H1 (cell line): Measurements from ENCODE around the gene ZSCAN4. TPM values are rescaled to one million over a fixed set of nuclear protein-coding genes. Genes with fewer than 3 reads are reported as not detected.

Experiments used
- CTCF ChIA-PET: fragments of 300-600 bp; sonication (Branson Sonifier 250); formaldehyde crosslinking; loops from one replicate; lab custom pipeline; 2021; ENCODE audit not compliant: partially characterized antibody; lab: Charles Lee
- POLR2A ChIA-PET: fragments of 300-600 bp; sonication (Branson Sonifier 250); formaldehyde crosslinking; loops from one replicate; lab custom pipeline; 2021; ENCODE audit warnings: inconsistent platforms; ENCODE audit not compliant: partially characterized antibody; lab: Charles Lee
- DNase-seq, 2 experiments: peaks; one replicate each; pipeline versions ENCODE4 v3.0.0 to v3.0.0-alpha.2; 2010 to 2022; ENCODE audit warnings: low spot score in 2 of 2, low read depth in 1 of 2, mixed read lengths in 1 of 2
- FAIRE-seq: peaks from 2 replicates; lab custom pipeline; 2011; peaks lifted over from hg19 to GRCh38; lab: Jason Lieb, UNC
- H2AFZ ChIP-seq: 2 replicates; pipeline ENCODE4 v1.8.1; 2012; ENCODE audit warnings: low read length, inconsistent platforms
- H2AK5ac ChIP-seq: 2 replicates; pipeline ENCODE4 v1.6.1; 2013; ENCODE audit warnings: low read depth, low read length
- H2BK120ac ChIP-seq: replicated peaks from 2 replicates; pipeline ENCODE3; 2013; ENCODE audit warnings: low read depth, low read length, inconsistent platforms
- H2BK12ac ChIP-seq: 2 replicates; pipeline ENCODE4 v1.6.1; 2013; ENCODE audit warnings: low read depth, low read length
- H2BK15ac ChIP-seq: 2 replicates; pipeline ENCODE4 v1.6.1; 2013; ENCODE audit warnings: low read length
- H2BK20ac ChIP-seq: 2 replicates; pipeline ENCODE4 v1.6.1; 2013; ENCODE audit warnings: low read length
- H2BK5ac ChIP-seq: 2 replicates; pipeline ENCODE4 v1.6.1; 2013; ENCODE audit warnings: low read depth, low read length
- H3K14ac ChIP-seq: 2 replicates; pipeline ENCODE4 v1.6.1; 2013; ENCODE audit warnings: inconsistent platforms; ENCODE audit not compliant: insufficient read length
- H3K18ac ChIP-seq: 2 replicates; pipeline ENCODE4 v1.6.1; 2013; ENCODE audit warnings: low read length; ENCODE audit errors: extremely low read depth
- H3K23ac ChIP-seq: 2 replicates; pipeline ENCODE4 v1.6.1; 2013; ENCODE audit warnings: inconsistent platforms; ENCODE audit not compliant: insufficient read length
- H3K23me2 ChIP-seq: 2 replicates; pipeline ENCODE4 v1.6.1; 2013; ENCODE audit warnings: low read depth, low read length
- H3K27ac ChIP-seq: 2 replicates; pipeline ENCODE4 v1.6.1; 2011; ENCODE audit warnings: low read depth, low read length, inconsistent platforms
- H3K27me3 ChIP-seq, 4 experiments: replicated peaks in 1 of 4; 1 replicate in 1 of 4; 2 replicates in 3 of 4; pipeline versions ENCODE4 v1.6.1 to v1.8.1; 2011 to 2013; ENCODE audit warnings: low read length in 3 of 4, mild to moderate bottlenecking in 3 of 4, inconsistent platforms in 2 of 4, mixed read lengths in 2 of 4, moderate library complexity in 1 of 4; ENCODE audit not compliant: control insufficient read depth in 3 of 4, insufficient read depth in 3 of 4; ENCODE audit errors: extremely low read depth in 1 of 4
- H3K36me3 ChIP-seq, 4 experiments: 2 replicates each; pipeline versions ENCODE4 v1.6.1 to v1.8.1; 2011 to 2013; ENCODE audit warnings: mild to moderate bottlenecking in 4 of 4, low read length in 3 of 4, moderate library complexity in 2 of 4, control low read depth in 1 of 4, inconsistent platforms in 1 of 4; ENCODE audit not compliant: insufficient read depth in 4 of 4, control insufficient read depth in 2 of 4
- H3K4ac ChIP-seq: replicated peaks from 2 replicates; pipeline ENCODE3; 2013; ENCODE audit warnings: low read length, low read depth, mixed read lengths, inconsistent platforms; ENCODE audit not compliant: insufficient read length
- H3K4me1 ChIP-seq, 4 experiments: replicated peaks in 1 of 4; 1 replicate in 1 of 4; 2 replicates in 3 of 4; pipeline versions ENCODE4 v1.6.1 to v1.8.1; 2011 to 2013; ENCODE audit warnings: low read length in 3 of 4, inconsistent platforms in 2 of 4, mixed read lengths in 1 of 4; ENCODE audit not compliant: insufficient read depth in 4 of 4, control insufficient read depth in 3 of 4
- H3K4me2 ChIP-seq, 2 experiments: 2 replicates each; pipeline versions ENCODE4 v1.6.1 to v1.8.1; 2011 to 2013; ENCODE audit warnings: low read depth in 2 of 2, low read length in 2 of 2, control low read depth in 1 of 2, inconsistent platforms in 1 of 2, mild to moderate bottlenecking in 1 of 2; ENCODE audit not compliant: insufficient read depth in 1 of 2
- H3K4me3 ChIP-seq, 4 experiments: fragments of 200-600, 300-600 bp in 1 of 4; sonication (generic), shearing (Covaris generic), sonication (Bioruptor Twin) in 1 of 4; 2 replicates each; pipeline versions ENCODE4 v1.5.1 to v1.8.1; 2011 to 2016; ENCODE audit warnings: low read length in 4 of 4, low read depth in 3 of 4, control low read depth in 2 of 4, inconsistent platforms in 2 of 4, mild to moderate bottlenecking in 2 of 4, mixed read lengths in 1 of 4, moderate library complexity in 1 of 4; ENCODE audit not compliant: insufficient read depth in 2 of 4; ENCODE audit errors: extremely low read depth in 1 of 4
- H3K56ac ChIP-seq: replicated peaks from 2 replicates; pipeline ENCODE3; 2013; ENCODE audit warnings: low read depth, mild to moderate bottlenecking, mixed read lengths, low read length, inconsistent platforms; ENCODE audit not compliant: insufficient read length
- H3K79me1 ChIP-seq: 2 replicates; pipeline ENCODE4 v1.6.1; 2013; ENCODE audit warnings: low read depth, low read length, control low read depth
- H3K79me2 ChIP-seq, 2 experiments: 2 replicates each; pipeline versions ENCODE4 v1.6.1 to v1.8.1; 2012 to 2013; ENCODE audit warnings: low read length in 2 of 2, mild to moderate bottlenecking in 2 of 2, inconsistent platforms in 1 of 2; ENCODE audit not compliant: insufficient read depth in 2 of 2, control insufficient read depth in 1 of 2
- H3K9ac ChIP-seq, 4 experiments: replicated peaks in 1 of 4; 1 replicate in 1 of 4; 2 replicates in 3 of 4; pipeline versions ENCODE4 v1.6.1 to v1.8.1; 2011 to 2013; ENCODE audit warnings: low read depth in 3 of 4, low read length in 3 of 4, control low read depth in 2 of 4, mild to moderate bottlenecking in 2 of 4, moderate library complexity in 2 of 4, inconsistent platforms in 1 of 4; ENCODE audit errors: extremely low read depth in 1 of 4
- H3K9me3 ChIP-seq, 2 experiments: 2 replicates each; pipeline versions ENCODE4 v1.6.1 to v1.8.1; 2012 to 2013; ENCODE audit warnings: mild to moderate bottlenecking in 2 of 2, moderate library complexity in 2 of 2, control low read depth in 1 of 2, inconsistent platforms in 1 of 2, low read depth in 1 of 2, low read length in 1 of 2, mixed read lengths in 1 of 2; ENCODE audit not compliant: insufficient read depth in 2 of 2
- H4K20me1 ChIP-seq, 2 experiments: replicated peaks in 1 of 2; 2 replicates each; pipeline versions ENCODE3 to v1.8.1; 2011 to 2013; ENCODE audit warnings: inconsistent platforms in 2 of 2, low read length in 2 of 2, mild to moderate bottlenecking in 1 of 2; ENCODE audit not compliant: insufficient read depth in 2 of 2, control insufficient read depth in 1 of 2
- H4K5ac ChIP-seq: 2 replicates; pipeline ENCODE4 v1.6.1; 2013; ENCODE audit warnings: low read length, low read depth, mixed read lengths, inconsistent platforms; ENCODE audit not compliant: insufficient read length
- H4K8ac ChIP-seq: 2 replicates; pipeline ENCODE4 v1.8.0; 2013; ENCODE audit warnings: mild to moderate bottlenecking, moderate library complexity, low read length, inconsistent platforms; ENCODE audit not compliant: insufficient read depth; ENCODE audit errors: extremely low read depth
- H4K91ac ChIP-seq: replicated peaks from 2 replicates; pipeline ENCODE3; 2013; ENCODE audit warnings: low read length, mixed read lengths, inconsistent platforms; ENCODE audit not compliant: insufficient read length
- BCL11A ChIP-seq, 2 experiments: IDR thresholded peaks; one replicate each; pipeline ENCODE4 v1.6.1; 2011; ENCODE audit warnings: low read depth in 2 of 2, low read length in 2 of 2, mild to moderate bottlenecking in 2 of 2
- CHD1 ChIP-seq: IDR thresholded peaks from 2 replicates; pipeline ENCODE4 v1.6.1; 2012; ENCODE audit warnings: low read depth, low read length, improper control_type of control experiment
- CHD2 ChIP-seq: IDR thresholded peaks from 2 replicates; pipeline ENCODE4 v1.6.1; 2012; ENCODE audit warnings: low read length, improper control_type of control experiment
- EP300 ChIP-seq, 2 experiments: IDR thresholded peaks; 1 replicate in 1 of 2; 2 replicates in 1 of 2; pipeline ENCODE4 v1.6.1; 2011 to 2012; ENCODE audit warnings: low read depth in 2 of 2, low read length in 2 of 2, mild to moderate bottlenecking in 2 of 2, borderline replicate concordance in 1 of 2, inconsistent platforms in 1 of 2, moderate library complexity in 1 of 2
- HDAC2 ChIP-seq, 2 experiments: fragments of 300-600 bp in 1 of 2; sonication (generic) in 1 of 2; IDR thresholded peaks; 2 replicates each; pipeline ENCODE4 v1.6.1; 2011 to 2012; ENCODE audit warnings: low read depth in 2 of 2, low read length in 2 of 2, mild to moderate bottlenecking in 2 of 2, moderate library complexity in 2 of 2, borderline replicate concordance in 1 of 2, inconsistent platforms in 1 of 2
- POLR2A ChIP-seq, 2 experiments: IDR thresholded peaks; 1 replicate in 1 of 2; 2 replicates in 1 of 2; pipeline ENCODE4 v1.6.1; 2011; ENCODE audit warnings: low read depth in 2 of 2, low read length in 2 of 2, mild to moderate bottlenecking in 2 of 2; ENCODE audit errors: control extremely low read depth in 1 of 2
- RXRA ChIP-seq: IDR thresholded peaks from 2 replicates; pipeline ENCODE4 v1.6.1; 2011; ENCODE audit warnings: low read depth, mild to moderate bottlenecking, low read length, moderate library complexity; ENCODE audit not compliant: insufficient read depth
- SAP30 ChIP-seq: fragments of 300-600 bp; sonication (generic); IDR thresholded peaks from 2 replicates; pipeline ENCODE4 v1.7.1; 2012; ENCODE audit warnings: low read length, moderate library complexity, mild to moderate bottlenecking, inconsistent platforms; ENCODE audit not compliant: insufficient read depth, insufficient replicate concordance
- SIN3A ChIP-seq, 2 experiments: IDR thresholded peaks in 1 of 2; conservative IDR thresholded peaks in 1 of 2; 2 replicates each; pipeline ENCODE4 v1.6.1; 2011 to 2012; ENCODE audit warnings: low read length in 2 of 2, improper control_type of control experiment in 1 of 2, low read depth in 1 of 2, mild to moderate bottlenecking in 1 of 2
- SUZ12 ChIP-seq: fragments of 200-600 bp; sonication (generic); IDR thresholded peaks from 2 replicates; pipeline ENCODE4 v1.6.1; 2012; ENCODE audit warnings: mild to moderate bottlenecking, inconsistent platforms, low read length, moderate library complexity, mixed read lengths
- TEAD4 ChIP-seq: IDR thresholded peaks from 2 replicates; pipeline ENCODE4 v1.6.1; 2012; ENCODE audit warnings: low read depth, low read length, inconsistent platforms, mixed read lengths
- WGBS, 2 experiments: shearing (Covaris generic) in 1 of 2; methylation state at CpG; one replicate each; pipeline versions ENCODE4 v1.1.6 to v1.1.7; 2013 to 2015; ENCODE audit warnings: low lambda C conversion rate in 2 of 2, mixed read lengths in 2 of 2, inconsistent platforms in 1 of 2, low coverage in 1 of 2, missing lambda C conversion rate in 1 of 2; ENCODE audit not compliant: insufficient replicate concordance in 2 of 2, insufficient coverage in 1 of 2, insufficient read length in 1 of 2; ENCODE audit errors: extremely low coverage in 1 of 2, missing lambda C conversion rate in 1 of 2; 5-methylcytosine and 5-hydroxymethylcytosine counted together
- polyA plus RNA-seq, 7 experiments: library from polyadenylated mRNA; depleted of rRNA in 3 of 7; stranded (reverse) in 5 of 7; unstranded in 2 of 7; fragments of >200 nt in 5 of 7; fragments of 200-250 nt in 2 of 7; gene quantifications; 1 replicate in 5 of 7; 2 replicates in 1 of 7; 4 replicates in 1 of 7; pipeline versions ENCODE4 v1.2.1 to v1.2.3, GENCODE V29; 2011 to 2013; ENCODE audit warnings: missing spikeins in 2 of 7, mixed read lengths in 2 of 7
- total RNA-seq: library from RNA; stranded (reverse); fragmentation: NEBNext Ultra II Directional; extraction: Animal tissue kit (Norgen Biotek cat#: 25700); gene quantifications from 2 replicates; pipeline ENCODE4 v1.2.1, GENCODE V29; 2021

Gene ZSCAN4
- total and polyA plus RNA-seq, 2 of the 8 experiments (the other 6 are each of a cell fraction or from before 2014, with no cell fraction given), result not detected

GRCh38 chr19:57642396-57643046, 26.2 kb upstream of the ZSCAN4 start:
- ChIA-PET CTCF (interaction anchor here (0.5 kb wide), 2 partner anchors 18 to 177 kb away, joined by 3 to 4 read pairs; no protein-coding TSS in a partner anchor), POLR2A (interaction anchor here (0.9 to 1.3 kb wide), 3 partner anchors 8 to 39 kb away, joined by 3 read pairs; partner anchors contain the start of genes ZNF211 and ZNF551)
- Histone ChIP-seq H3K14ac (no peak overlapping the region), H3K27ac (no peak overlapping the region), H3K23me2 (no peaks in the 10 kb centered on the region), H3K79me2 (no peaks in the 10 kb centered on the region), H3K27me3 (peaks cover 0 to 2% (median 0%) of the 10 kb centered on the region in 4 experiments; a peak in 1 of 7 replicates), H2BK15ac (no peak overlapping the region), H3K4me2 (no peak overlapping the region), H3K18ac (no peak overlapping the region), H3K4me3 (no peak overlapping the region), H3K4me1 (no peaks in the 10 kb centered on the region), H2BK5ac (no peak overlapping the region), H4K8ac (no peak overlapping the region), H2BK20ac (no peak overlapping the region), H2BK12ac (no peak overlapping the region), H2BK120ac (no peak overlapping the region), H2AFZ (no peak overlapping the region), H3K9me3 (peaks cover 12 to 14% of the 10 kb centered on the region in 2 experiments; a peak in 3 of 4 replicates), H3K36me3 (peaks cover 10 to 39% (median 27%) of the 10 kb centered on the region in 4 experiments; a peak in 7 of 8 replicates), H3K56ac (no peak overlapping the region), H3K23ac (no peak overlapping the region), H4K5ac (no peak overlapping the region), H4K20me1 (no peaks in the 10 kb centered on the region), H3K4ac (no peak overlapping the region), H3K79me1 (no peaks in the 10 kb centered on the region), H3K9ac (no peak overlapping the region), H4K91ac (no peak overlapping the region), H2AK5ac (no peak overlapping the region)
- no peak for TF ChIP-seq RXRA
- no peak for TF ChIP-seq HDAC2 (IDR thresholded peaks at IDR 0.05; ENCODE audit: borderline replicate concordance in 1 of 2, low read depth in 2 of 2, low read length in 2 of 2)
- no peak for TF ChIP-seq BCL11A (IDR thresholded peaks at IDR 0.05; ENCODE audit: low read depth in 2 of 2, low read length in 2 of 2)
- no peak for TF ChIP-seq CHD1
- no peak for TF ChIP-seq CHD2
- no peak for TF ChIP-seq SIN3A (conservative IDR thresholded peaks at IDR 0.05 in 1 of 2, IDR thresholded peaks at IDR 0.05 in 1 of 2; ENCODE audit: low read depth in 1 of 2, low read length in 2 of 2)
- no peak for TF ChIP-seq SUZ12
- TF ChIP-seq SAP30, result no peak
- no peak for TF ChIP-seq EP300 (IDR thresholded peaks at IDR 0.05; ENCODE audit: borderline replicate concordance in 1 of 2, low read depth in 2 of 2, low read length in 2 of 2)
- no peak for TF ChIP-seq POLR2A (IDR thresholded peaks at IDR 0.05; ENCODE audit: control extremely low read depth in 1 of 2, low read depth in 2 of 2, low read length in 2 of 2)
- no peak for TF ChIP-seq TEAD4
- FAIRE-seq, result no peak
- WGBS, 2 experiments, result 90% methylated on average over 4 of the region's 4 CpGs; no CpG with 5 or more reads in 1 of the 2 experiments
- no peak for DNase-seq
